SU-DHL-6 (cell line): ENCODE results near the gene DCAF10.

Experiments used
- EZH2phosphoT487 ChIP-seq: fragments of 200-600 bp; sonication (generic), shearing (Covaris generic); conservative IDR thresholded peaks from 2 replicates; pipeline ENCODE4 v1.6.1; 2018; ENCODE audit warnings: mild to moderate bottlenecking, antibody characterized with exemption, low read length, moderate library complexity, mixed read lengths
- TF ChIP-seq, protein P1 (sequence below): fragments of 200-600 bp; sonication (generic); IDR thresholded peaks from one replicate; pipeline ENCODE4 v1.5.1; 2017; ENCODE audit warnings: antibody characterized with exemption, mild to moderate bottlenecking, low read length, moderate library complexity; ENCODE audit not compliant: insufficient read depth, poor library complexity, severe bottlenecking

- TF ChIP-seq, protein P1, sequence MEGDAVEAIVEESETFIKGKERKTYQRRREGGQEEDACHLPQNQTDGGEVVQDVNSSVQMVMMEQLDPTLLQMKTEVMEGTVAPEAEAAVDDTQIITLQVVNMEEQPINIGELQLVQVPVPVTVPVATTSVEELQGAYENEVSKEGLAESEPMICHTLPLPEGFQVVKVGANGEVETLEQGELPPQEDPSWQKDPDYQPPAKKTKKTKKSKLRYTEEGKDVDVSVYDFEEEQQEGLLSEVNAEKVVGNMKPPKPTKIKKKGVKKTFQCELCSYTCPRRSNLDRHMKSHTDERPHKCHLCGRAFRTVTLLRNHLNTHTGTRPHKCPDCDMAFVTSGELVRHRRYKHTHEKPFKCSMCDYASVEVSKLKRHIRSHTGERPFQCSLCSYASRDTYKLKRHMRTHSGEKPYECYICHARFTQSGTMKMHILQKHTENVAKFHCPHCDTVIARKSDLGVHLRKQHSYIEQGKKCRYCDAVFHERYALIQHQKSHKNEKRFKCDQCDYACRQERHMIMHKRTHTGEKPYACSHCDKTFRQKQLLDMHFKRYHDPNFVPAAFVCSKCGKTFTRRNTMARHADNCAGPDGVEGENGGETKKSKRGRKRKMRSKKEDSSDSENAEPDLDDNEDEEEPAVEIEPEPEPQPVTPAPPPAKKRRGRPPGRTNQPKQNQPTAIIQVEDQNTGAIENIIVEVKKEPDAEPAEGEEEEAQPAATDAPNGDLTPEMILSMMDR: no peak
- TF ChIP-seq EZH2phosphoT487: no peak
These were observed 30.6 kb upstream of the DCAF10 start for GRCh38 chr9:37769995-37770394.
